ENCODE measurements around the gene PIP4K2A.
"Not testable (repeated sequence)": the region's sequence is repeated elsewhere in the genome, so short reads cannot be mapped to it uniquely, and the experiment has no call there.

The PIP4K2A gene

GRCh38 chr10:22718659-22719058 lies 4.3 kb upstream of the PIP4K2A start:
- not testable (repeated sequence) for DNase-seq

- no peak for DNase-seq
Observed at GRCh38 chr10:22717728-22718127, 3.4 kb upstream of the PIP4K2A start.

- DNase-seq = no peak
Observed at GRCh38 chr10:22716943-22717342, 2.6 kb upstream of the PIP4K2A start.

- DNase-seq = no peak
Observed at GRCh38 chr10:22715290-22715625, 880 bp upstream of the PIP4K2A start.

- DNase-seq = peak; percentile 41
Observed at GRCh38 chr10:22713853-22714478, 412 bp downstream of the PIP4K2A start.

GRCh38 chr10:22712956-22713852 lies 1.2 kb downstream of the PIP4K2A start:
- peak; percentile 18 for DNase-seq

GRCh38 chr10:22712211-22712955 lies 2.0 kb downstream of the PIP4K2A start:
- peak; percentile 29 for DNase-seq

- DNase-seq = no peak
Observed at GRCh38 chr10:22711373-22711772, 3.0 kb downstream of the PIP4K2A start.

- DNase-seq = no peak
Observed at GRCh38 chr10:22710139-22710745, 4.1 kb downstream of the PIP4K2A start.

- no peak for DNase-seq
Observed at GRCh38 chr10:22708772-22709171, 5.6 kb downstream of the PIP4K2A start.

- no peak for DNase-seq
Observed at GRCh38 chr10:22705527-22705926, 8.9 kb downstream of the PIP4K2A start.

- DNase-seq = no peak
Observed at GRCh38 chr10:22704942-22705341, 9.4 kb downstream of the PIP4K2A start.

- no peak for DNase-seq
Observed at GRCh38 chr10:22704471-22704911, 9.9 kb downstream of the PIP4K2A start.

- no peak for DNase-seq
Observed at GRCh38 chr10:22702348-22702747, 12.0 kb downstream of the PIP4K2A start.

GRCh38 chr10:22701132-22701826 lies 13.1 kb downstream of the PIP4K2A start:
- DNase-seq = no peak

GRCh38 chr10:22700489-22700888 lies 13.9 kb downstream of the PIP4K2A start:
- no peak for DNase-seq

GRCh38 chr10:22699976-22700375 lies 14.4 kb downstream of the PIP4K2A start:
- no peak for DNase-seq

GRCh38 chr10:22698941-22699440 lies 15.4 kb downstream of the PIP4K2A start:
- DNase-seq = no peak

- DNase-seq = no peak
Observed at GRCh38 chr10:22697800-22698199, 16.6 kb downstream of the PIP4K2A start.

GRCh38 chr10:22697101-22697500 lies 17.3 kb downstream of the PIP4K2A start:
- DNase-seq = no peak

GRCh38 chr10:22693860-22694259 lies 20.5 kb downstream of the PIP4K2A start:
- no peak for DNase-seq

GRCh38 chr10:22693371-22693784 lies 21.0 kb downstream of the PIP4K2A start:
- peak; percentile 58 for DNase-seq

All from activated CD4-positive, alpha-beta T cell treated with anti-CD3 and anti-CD28 coated beads, Interleukin-2, amount 50 U/mL, for 16 hours (primary cell).